ENCODE results near the gene TXNDC17.

DNA sequence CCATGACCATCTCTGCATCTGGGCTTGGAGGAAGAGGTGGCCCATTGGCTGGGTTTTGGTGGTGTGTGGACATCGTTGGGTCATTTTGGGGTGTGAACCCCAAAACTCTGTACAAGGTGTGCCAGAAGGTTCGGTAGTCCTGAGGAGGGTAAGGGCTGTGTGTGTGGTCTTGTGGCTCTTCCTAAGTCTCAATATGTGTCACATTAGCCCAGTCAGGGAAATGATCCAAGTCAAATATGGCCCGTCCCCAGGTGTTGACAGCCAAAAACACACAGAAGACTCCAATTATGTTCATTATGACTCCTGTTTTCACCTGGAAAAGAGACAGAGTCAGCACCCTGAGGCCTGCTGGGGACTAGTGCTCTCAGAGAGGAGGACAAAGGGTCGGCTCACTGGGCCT, 45.2 kb downstream of the TXNDC17 start:
- TF ChIP-seq CTCF (IDR thresholded peaks at IDR 0.05) (no peak), POLR2A (IDR thresholded peaks at IDR 0.05) (no peak)

Measured in testis (tissue), 2 donors.